Heart left ventricle (tissue), 13 donors: ENCODE results near the gene IREB2.

Experiments used
- POLR2A ChIP-seq, 2 donors: fragments of 450-650 bp; IDR thresholded peaks; one replicate each; pipeline ENCODE4 v1.6.1; 2017; ENCODE audit warnings: antibody characterized with exemption in 2 of 2, mild to moderate bottlenecking in 2 of 2, moderate library complexity in 2 of 2
- TF ChIP-seq, protein P1 (sequence below), 12 donors: fragments of 200-600 bp; sonication (generic) in 4 of 12; IDR thresholded peaks; one replicate each; pipeline versions ENCODE4 v1.5.0 to v1.8.0; 2018 to 2022; ENCODE audit warnings: antibody characterized with exemption in 12 of 12, mild to moderate bottlenecking in 5 of 12
- donor health status: ischemic (EF 13 %, LVEDD 7.1; RV severe dilation, severe dysfunction).
- donor health status: DM: no; HTN: yes; CAD: no.
- donor health status: DM: no; HTN: no; CAD: no.
- donor health status: ischemic (EF 25% LVEDD 6.9; RV normal size, moderate dysfunction).
- donor health status: ischemic (EF 25% LVEDD 5.7; RV mildly dilated, moderate dysfunction).
- donor health status: ischemic (EF 35%, LVEDD 5.7; RV mildly dilated, moderate dysfunction).
- donor health status: nonischemic (EF 11% LVEDD 7.7; RV severe dilation, severe dysfunction).
- donor health status: DM: yes; HTN: yes; CAD: no.
- donor health status: PGD.
- donor health status: ischemic (EF 29% LVEDD 5.4; RV normal size, mild dysfunction).
- donor health status: nonischemic (EF 23%, LVEDD 6.1; RV moderate dilation, normal function).

- TF ChIP-seq, protein P1, sequence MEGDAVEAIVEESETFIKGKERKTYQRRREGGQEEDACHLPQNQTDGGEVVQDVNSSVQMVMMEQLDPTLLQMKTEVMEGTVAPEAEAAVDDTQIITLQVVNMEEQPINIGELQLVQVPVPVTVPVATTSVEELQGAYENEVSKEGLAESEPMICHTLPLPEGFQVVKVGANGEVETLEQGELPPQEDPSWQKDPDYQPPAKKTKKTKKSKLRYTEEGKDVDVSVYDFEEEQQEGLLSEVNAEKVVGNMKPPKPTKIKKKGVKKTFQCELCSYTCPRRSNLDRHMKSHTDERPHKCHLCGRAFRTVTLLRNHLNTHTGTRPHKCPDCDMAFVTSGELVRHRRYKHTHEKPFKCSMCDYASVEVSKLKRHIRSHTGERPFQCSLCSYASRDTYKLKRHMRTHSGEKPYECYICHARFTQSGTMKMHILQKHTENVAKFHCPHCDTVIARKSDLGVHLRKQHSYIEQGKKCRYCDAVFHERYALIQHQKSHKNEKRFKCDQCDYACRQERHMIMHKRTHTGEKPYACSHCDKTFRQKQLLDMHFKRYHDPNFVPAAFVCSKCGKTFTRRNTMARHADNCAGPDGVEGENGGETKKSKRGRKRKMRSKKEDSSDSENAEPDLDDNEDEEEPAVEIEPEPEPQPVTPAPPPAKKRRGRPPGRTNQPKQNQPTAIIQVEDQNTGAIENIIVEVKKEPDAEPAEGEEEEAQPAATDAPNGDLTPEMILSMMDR (IDR thresholded peaks at IDR 0.05): no peak
- no peak for TF ChIP-seq POLR2A (IDR thresholded peaks at IDR 0.05)
Measured at GRCh38 chr15:78429477-78429876, 8.5 kb upstream of the IREB2 start.
